Measurements from ENCODE around the gene CLP1. TPM values are rescaled to one million over a fixed set of nuclear protein-coding genes. Genes with fewer than 3 reads are reported as not detected.

The CLP1 gene
- total and polyA plus RNA-seq, 4 donors, result 5.9 to 12.3 (median 8.3) TPM

- Histone ChIP-seq H3K4me1 (ENCODE audit: control insufficient read depth in 4 of 4, insufficient read depth in 4 of 4, low read length in 3 of 4) (peaks cover 6 to 24% (median 18%) of the 10 kb centered on the region in 4 donors), H3K27me3 (ENCODE audit: control insufficient read depth in 4 of 4, insufficient read depth in 4 of 4, low read length in 3 of 4) (no peaks in the 10 kb centered on the region), H3K9me3 (ENCODE audit: control insufficient read depth in 4 of 4, low read length in 3 of 4) (no peaks in the 10 kb centered on the region), H3K27ac (ENCODE audit: low read depth in 1 of 2, low read length in 2 of 2) (no peak overlapping the region), H3K36me3 (ENCODE audit: control insufficient read depth in 4 of 4, insufficient read depth in 3 of 4, low read depth in 1 of 4, low read length in 3 of 4) (peaks cover 1 to 34% (median 23%) of the 10 kb centered on the region in 4 donors), H3K9ac (ENCODE audit: low read depth in 1 of 2, low read length in 2 of 2) (no peak overlapping the region), H3K4me3 (ENCODE audit: low read depth in 1 of 3, low read length in 3 of 3) (no peak overlapping the region)
- TF ChIP-seq RXRA (IDR thresholded peaks at IDR 0.05) (no peak), HNF4A (conservative IDR thresholded peaks at IDR 0.05) (no peak), FOXA2 (IDR thresholded peaks at IDR 0.05) (no peak), GABPA (IDR thresholded peaks at IDR 0.05 in 1 of 2, conservative IDR thresholded peaks at IDR 0.05 in 1 of 2) (no peak), REST (IDR thresholded peaks at IDR 0.05) (no peak), NR2F2 (IDR thresholded peaks at IDR 0.05) (no peak), RAD21 (IDR thresholded peaks at IDR 0.05) (no peak), SP1 (IDR thresholded peaks at IDR 0.05) (no peak), HNF4G (IDR thresholded peaks at IDR 0.05) (no peak), JUND (IDR thresholded peaks at IDR 0.05) (no peak), TAF1 (conservative IDR thresholded peaks at IDR 0.05) (no peak), YY1 (IDR thresholded peaks at IDR 0.05) (no peak), EGR1 (IDR thresholded peaks at IDR 0.05; ENCODE audit: low read depth in 2 of 2) (no peak), CTCF (IDR thresholded peaks at IDR 0.05; ENCODE audit: low read depth, low read length, missing input control) (no peak), FOXA1 (IDR thresholded peaks at IDR 0.05) (no peak)
- TF ChIP-seq, protein P1, sequence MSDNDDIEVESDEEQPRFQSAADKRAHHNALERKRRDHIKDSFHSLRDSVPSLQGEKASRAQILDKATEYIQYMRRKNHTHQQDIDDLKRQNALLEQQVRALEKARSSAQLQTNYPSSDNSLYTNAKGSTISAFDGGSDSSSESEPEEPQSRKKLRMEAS (IDR thresholded peaks at IDR 0.05), result no peak
- TF ChIP-seq, protein P2, sequence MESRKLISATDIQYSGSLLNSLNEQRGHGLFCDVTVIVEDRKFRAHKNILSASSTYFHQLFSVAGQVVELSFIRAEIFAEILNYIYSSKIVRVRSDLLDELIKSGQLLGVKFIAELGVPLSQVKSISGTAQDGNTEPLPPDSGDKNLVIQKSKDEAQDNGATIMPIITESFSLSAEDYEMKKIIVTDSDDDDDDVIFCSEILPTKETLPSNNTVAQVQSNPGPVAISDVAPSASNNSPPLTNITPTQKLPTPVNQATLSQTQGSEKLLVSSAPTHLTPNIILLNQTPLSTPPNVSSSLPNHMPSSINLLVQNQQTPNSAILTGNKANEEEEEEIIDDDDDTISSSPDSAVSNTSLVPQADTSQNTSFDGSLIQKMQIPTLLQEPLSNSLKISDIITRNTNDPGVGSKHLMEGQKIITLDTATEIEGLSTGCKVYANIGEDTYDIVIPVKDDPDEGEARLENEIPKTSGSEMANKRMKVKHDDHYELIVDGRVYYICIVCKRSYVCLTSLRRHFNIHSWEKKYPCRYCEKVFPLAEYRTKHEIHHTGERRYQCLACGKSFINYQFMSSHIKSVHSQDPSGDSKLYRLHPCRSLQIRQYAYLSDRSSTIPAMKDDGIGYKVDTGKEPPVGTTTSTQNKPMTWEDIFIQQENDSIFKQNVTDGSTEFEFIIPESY (IDR thresholded peaks at IDR 0.05), result no peak
- TF ChIP-seq, protein P3, sequence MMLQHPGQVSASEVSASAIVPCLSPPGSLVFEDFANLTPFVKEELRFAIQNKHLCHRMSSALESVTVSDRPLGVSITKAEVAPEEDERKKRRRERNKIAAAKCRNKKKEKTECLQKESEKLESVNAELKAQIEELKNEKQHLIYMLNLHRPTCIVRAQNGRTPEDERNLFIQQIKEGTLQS (IDR thresholded peaks at IDR 0.05), result no peak
- WGBS, result 92% methylated on average over 2 of the region's 2 CpGs
- no peak for DNase-seq (ENCODE audit: low spot score)
Observed at GRCh38 chr11:57680552-57680874, 23.0 kb downstream of the CLP1 start.

Data from liver (tissue), 9 donors.